Hepatocyte (in vitro differentiated cells): ENCODE data around the gene TULP4. TPM values are rescaled to one million over a fixed set of nuclear protein-coding genes. Genes with fewer than 3 reads are reported as not detected.

Experiments used
- DNase-seq: peaks from one replicate; pipeline ENCODE4 v3.0.0-alpha.2; 2016; ENCODE audit warnings: low spot score
- H2AFZ ChIP-seq: fragments of 200-600 bp; sonication (generic); 2 replicates; pipeline ENCODE4 v1.6.0; 2016; ENCODE audit warnings: antibody characterized with exemption, mild to moderate bottlenecking
- H3K27ac ChIP-seq: fragments of 200-600 bp; sonication (generic); 2 replicates; pipeline ENCODE4 v1.5.1; 2016; ENCODE audit warnings: mild to moderate bottlenecking
- H3K27me3 ChIP-seq: fragments of 200-600 bp; sonication (generic); 2 replicates; pipeline ENCODE4 v1.6.1; 2016
- H3K36me3 ChIP-seq: fragments of 200-600 bp; sonication (generic); replicated peaks from 2 replicates; pipeline ENCODE4 v1.5.1; 2016; ENCODE audit warnings: low read depth; ENCODE audit not compliant: insufficient read depth
- H3K4me1 ChIP-seq: fragments of 200-600 bp; sonication (generic); 2 replicates; pipeline ENCODE4 v1.5.1; 2016; ENCODE audit warnings: mild to moderate bottlenecking, moderate library complexity; ENCODE audit not compliant: insufficient read depth
- H3K4me2 ChIP-seq: fragments of 200-600 bp; sonication (generic); 2 replicates; pipeline ENCODE4 v1.6.0; 2016
- H3K4me3 ChIP-seq: fragments of 200-600 bp; sonication (generic); 2 replicates; pipeline ENCODE4 v1.5.1; 2016; ENCODE audit warnings: mild to moderate bottlenecking
- H3K79me2 ChIP-seq: fragments of 200-600 bp; sonication (generic); 2 replicates; pipeline ENCODE4 v1.6.0; 2017; ENCODE audit warnings: mild to moderate bottlenecking
- H3K9me2 ChIP-seq: fragments of 200-600 bp; sonication (generic); replicated peaks from 2 replicates; pipeline ENCODE4 v1.6.0; 2017; ENCODE audit warnings: mild to moderate bottlenecking; ENCODE audit not compliant: insufficient read depth
- H3K9me3 ChIP-seq: fragments of 200-600 bp; sonication (generic); 2 replicates; pipeline ENCODE4 v1.5.1; 2016; ENCODE audit warnings: low read depth, mild to moderate bottlenecking
- H4K20me1 ChIP-seq: fragments of 200-600 bp; sonication (generic); 2 replicates; pipeline ENCODE4 v1.6.0; 2016; ENCODE audit warnings: mild to moderate bottlenecking; ENCODE audit not compliant: insufficient read depth, poor library complexity, severe bottlenecking
- CTCF ChIP-seq: fragments of 200-600 bp; sonication (generic); IDR thresholded peaks from 2 replicates; pipeline ENCODE4 v1.5.1; 2016; ENCODE audit warnings: antibody characterized with exemption, mild to moderate bottlenecking; ENCODE audit not compliant: poor library complexity
- EZH2 ChIP-seq: fragments of 200-600 bp; sonication (generic); IDR thresholded peaks from 2 replicates; pipeline ENCODE4 v1.6.1; 2016; ENCODE audit warnings: antibody characterized with exemption, mild to moderate bottlenecking, borderline replicate concordance
- EZH2phosphoT487 ChIP-seq: fragments of 200-600 bp; sonication (generic); IDR thresholded peaks from one replicate; pipeline ENCODE4 v1.6.1; 2018; ENCODE audit warnings: antibody characterized with exemption, mild to moderate bottlenecking, low read depth, moderate library complexity; ENCODE audit not compliant: unreplicated experiment, severe bottlenecking
- WGBS: methylation state at CpG from one replicate; pipeline ENCODE4 v1.1.6; 2016; ENCODE audit warnings: low lambda C conversion rate; ENCODE audit errors: missing lambda C conversion rate; 5-methylcytosine and 5-hydroxymethylcytosine counted together
- polyA plus RNA-seq: library from polyadenylated mRNA; unstranded; fragments of >200 nt; fragmentation: Nextera tagmentation; extraction: Ambion mirVana; gene quantifications from 2 replicates; pipeline ENCODE4 v1.2.1, GENCODE V29; 2016
- total RNA-seq: library from RNA; depleted of rRNA; stranded (reverse); fragments of >200 nt; gene quantifications from 2 replicates; pipeline ENCODE4 v1.2.3, GENCODE V29; 2014

The TULP4 gene
- total and polyA plus RNA-seq, 2 experiments from 2014 or later: 30.1 to 129 TPM

GRCh38 chr6:158410784-158411183, 98.5 kb downstream of the TULP4 start:
- Histone ChIP-seq H4K20me1 (peaks cover 8% of the 10 kb centered on the region), H3K27me3 (no peaks in the 10 kb centered on the region), H2AFZ (no peak overlapping the region), H3K9me2 (no peaks in the 10 kb centered on the region), H3K4me1 (peaks cover 10% of the 10 kb centered on the region), H3K4me2 (no peak overlapping the region), H3K9me3 (no peaks in the 10 kb centered on the region), H3K27ac (no peak overlapping the region), H3K36me3 (no peaks in the 10 kb centered on the region), H3K4me3 (no peak overlapping the region), H3K79me2 (peaks cover 40% of the 10 kb centered on the region)
- 95% methylated on average over 8 of the region's 8 CpGs for WGBS
- DNase-seq: no peak
- TF ChIP-seq EZH2: no peak
- TF ChIP-seq EZH2phosphoT487: no peak
- no peak for TF ChIP-seq CTCF

GRCh38 chr6:158411998-158412397, 99.7 kb downstream of the TULP4 start:
- Histone ChIP-seq H3K4me1 (peaks cover 10% of the 10 kb centered on the region), H4K20me1 (peaks cover 8% of the 10 kb centered on the region), H3K4me2 (no peak overlapping the region), H3K9me2 (no peaks in the 10 kb centered on the region), H3K36me3 (no peaks in the 10 kb centered on the region), H3K9me3 (no peaks in the 10 kb centered on the region), H3K27me3 (no peaks in the 10 kb centered on the region), H3K79me2 (peaks cover 36% of the 10 kb centered on the region), H3K4me3 (no peak overlapping the region), H3K27ac (no peak overlapping the region), H2AFZ (no peak overlapping the region)
- no peak for TF ChIP-seq EZH2phosphoT487
- no peak for TF ChIP-seq CTCF
- TF ChIP-seq EZH2: no peak
- 87% methylated on average over 4 of the region's 4 CpGs for WGBS
- DNase-seq: no peak

- 94% methylated on average over 16 of the region's 16 CpGs for WGBS
Measured at GRCh38 chr6:158413028-158413427, 100.8 kb downstream of the TULP4 start.

More at GRCh38 chr6:158413028-158413427, 100.8 kb downstream of the TULP4 start:
- Histone ChIP-seq H3K27me3 (no peaks in the 10 kb centered on the region), H3K4me1 (peaks cover 10% of the 10 kb centered on the region), H3K79me2 (peaks cover 29% of the 10 kb centered on the region), H2AFZ (no peak overlapping the region), H4K20me1 (peaks cover 8% of the 10 kb centered on the region), H3K4me2 (no peak overlapping the region), H3K27ac (no peak overlapping the region), H3K9me3 (no peaks in the 10 kb centered on the region), H3K36me3 (no peaks in the 10 kb centered on the region), H3K4me3 (no peak overlapping the region), H3K9me2 (no peaks in the 10 kb centered on the region)
- DNase-seq: no peak
- no peak for TF ChIP-seq CTCF
